ENCODE measurements around the gene TSNAX.

DNA sequence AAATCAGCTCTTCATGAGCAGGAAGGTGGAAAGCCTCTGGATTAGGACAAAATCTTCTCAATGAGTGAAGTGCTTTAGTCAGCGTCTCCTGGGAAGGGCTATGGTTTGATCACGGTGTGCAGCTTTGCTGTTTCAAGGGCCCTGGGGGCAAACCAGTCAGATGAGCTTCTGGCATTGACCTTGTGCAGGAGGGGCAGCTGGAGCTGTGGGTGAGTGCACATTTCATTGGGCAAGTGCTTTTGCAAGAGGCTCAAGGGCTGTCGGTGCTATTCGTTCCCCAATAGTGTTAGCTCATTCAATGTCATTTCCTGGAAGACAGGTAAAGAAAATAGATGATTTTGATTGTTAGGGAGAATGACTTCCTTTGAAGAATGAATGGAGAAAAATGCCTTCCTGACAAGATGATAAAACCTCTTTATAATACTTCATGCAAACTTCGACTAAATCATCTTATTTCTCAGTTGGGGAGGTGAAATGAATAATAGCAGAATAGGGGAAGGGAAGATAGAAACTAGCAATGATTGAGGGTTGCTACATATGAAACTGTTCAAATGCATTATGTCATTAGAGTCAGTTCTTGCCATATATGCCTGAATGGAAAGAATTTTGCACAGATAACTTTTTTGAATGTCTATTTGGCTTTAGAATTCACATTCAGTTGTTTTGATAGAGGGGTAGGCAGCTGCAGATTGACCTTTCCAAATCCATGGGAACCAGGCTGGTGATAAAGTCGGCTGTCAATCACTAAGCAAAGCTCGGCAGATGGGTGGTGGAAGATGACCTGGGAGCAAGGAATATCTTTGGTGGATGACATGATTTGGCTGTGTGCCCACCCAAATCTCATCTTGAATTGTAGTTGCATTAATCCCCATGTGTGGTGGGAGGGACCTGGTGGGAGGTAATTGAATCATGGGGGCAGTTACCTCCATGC lies 85.2 kb downstream of the TSNAX start:
- no peak for TF ChIP-seq GATA2 (IDR thresholded peaks at IDR 0.05; ENCODE audit: low read depth, low read length)
- TF ChIP-seq GATA3 (IDR thresholded peaks at IDR 0.05; ENCODE audit: low read depth, low read length): no peak

All from SH-SY5Y (cell line).